ENCODE measurements around the gene DTNB. TPM values are rescaled to one million over a fixed set of nuclear protein-coding genes. Genes with fewer than 3 reads are reported as not detected.

Gene DTNB
- total RNA-seq, 1 donor from 2014 or later, result 8.5 TPM

DNA sequence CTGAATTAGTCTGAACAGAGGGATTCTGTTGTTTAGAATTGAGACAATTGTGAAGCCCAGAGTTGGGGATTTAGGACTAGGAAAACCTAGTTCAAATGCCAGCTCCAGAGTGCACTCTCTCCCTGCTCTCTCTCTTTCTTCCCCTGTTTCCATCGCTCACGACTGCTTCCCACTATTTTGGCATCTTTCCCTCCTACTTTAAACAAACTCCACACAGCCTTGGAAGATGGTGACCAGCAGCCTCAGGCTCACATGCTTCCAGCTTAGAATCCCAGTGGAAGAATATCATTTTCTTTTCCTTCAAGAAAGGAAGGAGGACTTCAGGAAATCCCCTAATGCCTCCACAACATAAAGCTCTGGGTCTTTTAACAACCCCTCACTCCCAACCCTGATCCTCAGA lies 325.5 kb downstream of the DTNB start:
- no peak for TF ChIP-seq CTCF (IDR thresholded peaks at IDR 0.05)
- H3K4me1 Mint-ChIP-seq (ENCODE audit: low read depth), result peaks cover 6% of the 10 kb centered on the region
- H3K9me3 Mint-ChIP-seq (ENCODE audit: low read depth), result no peaks in the 10 kb centered on the region

GRCh38 chr2:25347205-25347815 lies 326.1 kb downstream of the DTNB start:
- H3K4me1 Mint-ChIP-seq (ENCODE audit: low read depth), result peaks cover 6% of the 10 kb centered on the region
- no peaks in the 10 kb centered on the region for H3K36me3 Mint-ChIP-seq (ENCODE audit: low read depth)
- no peak for DNase-seq (ENCODE audit: low spot score)
- H3K4me3 Mint-ChIP-seq (ENCODE audit: unreplicated experiment), result no peak overlapping the region
- TF ChIP-seq CTCF (IDR thresholded peaks at IDR 0.05), result no peak
- no peaks in the 10 kb centered on the region for H3K9me3 Mint-ChIP-seq (ENCODE audit: low read depth)
- no peaks in the 10 kb centered on the region for H3K27me3 Mint-ChIP-seq (ENCODE audit: low read depth)
- no peak overlapping the region for H3K27ac Mint-ChIP-seq (ENCODE audit: unreplicated experiment)

More for the DNA sequence above, 325.5 kb downstream of the DTNB start:
- Mint-ChIP-seq H3K27me3 (ENCODE audit: low read depth) (peaks cover 2% of the 10 kb centered on the region), H3K36me3 (ENCODE audit: low read depth) (no peaks in the 10 kb centered on the region), H3K4me3 (ENCODE audit: unreplicated experiment) (no peak overlapping the region), H3K27ac (ENCODE audit: unreplicated experiment) (no peak overlapping the region)
- DNase-seq (ENCODE audit: low spot score), result no peak

DNA sequence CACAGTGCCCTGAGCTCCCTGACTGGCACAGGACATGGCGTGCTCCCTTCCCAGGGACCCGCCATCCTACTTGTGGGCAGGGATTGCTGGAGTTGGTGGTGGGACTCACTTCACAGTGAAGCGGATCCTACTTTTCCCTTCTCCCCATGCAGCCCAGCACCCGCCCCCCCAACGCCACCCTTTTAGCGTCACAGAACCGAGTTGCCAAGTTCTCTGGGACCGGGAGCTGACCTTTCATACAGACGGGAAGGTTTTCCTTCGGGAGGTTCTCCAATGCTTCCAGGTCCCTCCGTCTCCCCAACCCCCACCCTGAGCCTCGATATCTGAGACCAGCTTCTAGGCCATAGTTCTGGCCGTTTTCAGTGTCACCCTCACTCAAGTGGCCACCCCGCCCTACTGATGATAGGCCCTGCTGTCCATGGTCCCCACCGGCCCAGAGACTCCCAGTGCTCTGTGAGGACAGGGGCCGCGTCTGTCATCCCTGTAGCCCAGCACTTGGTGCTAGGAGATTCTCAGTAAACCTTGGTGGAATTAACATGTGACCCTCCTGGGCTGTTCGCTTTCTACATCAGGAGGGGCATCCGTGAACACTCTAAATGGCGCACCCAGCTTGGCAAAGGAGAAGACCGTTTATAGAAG lies 330.1 kb downstream of the DTNB start:
- Mint-ChIP-seq H3K27ac (ENCODE audit: unreplicated experiment) (no peak overlapping the region), H3K27me3 (ENCODE audit: low read depth) (no peaks in the 10 kb centered on the region), H3K9me3 (ENCODE audit: low read depth) (no peaks in the 10 kb centered on the region), H3K36me3 (ENCODE audit: low read depth) (no peaks in the 10 kb centered on the region), H3K4me1 (ENCODE audit: low read depth) (peaks cover 6% of the 10 kb centered on the region), H3K4me3 (ENCODE audit: unreplicated experiment) (peak overlapping the region; percentile 6)
- DNase-seq (ENCODE audit: low spot score), result no peak
- TF ChIP-seq CTCF (IDR thresholded peaks at IDR 0.05), result no peak

DNA sequence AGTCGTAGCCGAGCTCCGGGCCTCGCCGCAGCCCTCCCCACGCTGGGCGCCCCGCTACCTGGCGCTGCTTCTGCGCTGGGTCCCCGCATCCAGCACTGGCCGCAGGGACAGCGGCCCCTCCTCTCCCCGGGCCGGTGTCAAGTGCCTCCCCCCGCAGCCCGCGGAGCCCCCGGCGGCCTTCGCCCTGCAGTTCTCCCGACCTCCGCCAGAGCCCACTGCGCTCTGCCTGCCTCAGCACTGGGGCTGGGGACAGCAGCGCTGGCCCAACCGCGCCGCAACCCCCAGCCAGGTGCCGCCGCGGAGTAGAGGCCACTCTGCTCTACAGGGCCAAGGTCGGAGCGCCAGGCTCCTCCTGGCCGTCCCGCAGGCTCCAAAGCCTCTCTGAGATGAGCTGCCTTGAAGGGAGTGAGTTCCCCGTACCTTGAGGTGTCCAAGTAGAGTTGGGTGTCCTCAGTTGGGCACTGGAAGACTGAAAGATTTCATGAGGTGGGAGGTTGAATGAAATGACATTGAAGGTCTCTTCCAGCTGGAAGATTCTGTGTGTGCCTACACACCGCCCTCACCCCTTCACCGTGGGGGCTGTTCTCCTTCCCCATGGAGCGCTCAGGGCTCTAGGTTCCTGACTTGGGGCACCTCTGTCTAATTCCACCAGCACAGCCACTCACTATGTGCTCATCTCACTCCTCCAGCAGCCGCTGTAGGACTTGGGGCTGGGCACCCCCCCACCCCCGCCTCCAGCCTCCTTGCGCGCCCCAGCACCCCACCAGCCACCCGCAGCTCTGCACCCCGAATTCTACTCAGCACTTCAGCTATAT lies 330.8 kb downstream of the DTNB start:
- peak; percentile 93 for TF ChIP-seq CTCF (IDR thresholded peaks at IDR 0.05)
- no peaks in the 10 kb centered on the region for H3K36me3 Mint-ChIP-seq (ENCODE audit: low read depth)
- no peak for DNase-seq (ENCODE audit: low spot score)
- peak overlapping the region; percentile 66 for H3K4me3 Mint-ChIP-seq (ENCODE audit: unreplicated experiment)
- H3K4me1 Mint-ChIP-seq (ENCODE audit: low read depth), result peaks cover 2% of the 10 kb centered on the region
- no peaks in the 10 kb centered on the region for H3K27me3 Mint-ChIP-seq (ENCODE audit: low read depth)
- H3K9me3 Mint-ChIP-seq (ENCODE audit: low read depth), result no peaks in the 10 kb centered on the region
- H3K27ac Mint-ChIP-seq (ENCODE audit: unreplicated experiment), result peak overlapping the region; percentile 32

- no peaks in the 10 kb centered on the region for H3K36me3 Mint-ChIP-seq (ENCODE audit: low read depth)
- no peak for DNase-seq (ENCODE audit: low spot score)
- peak within 1 kb of the TSS; percentile 32 for H3K27ac Mint-ChIP-seq (ENCODE audit: unreplicated experiment)
Observed at GRCh38 chr2:25341753-25342371, 331.5 kb downstream of the DTNB start, which contains the start of gene DNMT3A. DNMT3A (minus strand) TSS chr2:25341925; CDS start chr2:25313984, 27,941 bp downstream.

More at GRCh38 chr2:25341753-25342371, 331.5 kb downstream of the DTNB start, which contains the start of gene DNMT3A:
- Mint-ChIP-seq H3K4me1 (ENCODE audit: low read depth) (no peaks in the 10 kb centered on the region), H3K9me3 (ENCODE audit: low read depth) (no peaks in the 10 kb centered on the region), H3K27me3 (ENCODE audit: low read depth) (no peaks in the 10 kb centered on the region), H3K4me3 (ENCODE audit: unreplicated experiment) (peak within 1 kb of the TSS; percentile 66)
- TF ChIP-seq CTCF (IDR thresholded peaks at IDR 0.05), result no peak
